Glutamatergic neuron (in vitro differentiated cells): ENCODE data around the gene PSMD7. TPM values are rescaled to one million over a fixed set of nuclear protein-coding genes. Genes with fewer than 3 reads are reported as not detected.

Source experiments
- DNase-seq: peaks from one replicate; pipeline ENCODE4 v3.0.0; 2022
- H3K27ac Mint-ChIP-seq: one replicate; pipeline ENCODE4 v1.8.0; 2020; ENCODE audit warnings: mild to moderate bottlenecking, mixed read lengths, inconsistent platforms; ENCODE audit not compliant: unreplicated experiment
- H3K27me3 Mint-ChIP-seq: one replicate; pipeline ENCODE4 v1.8.0; 2020; ENCODE audit warnings: mild to moderate bottlenecking, moderate library complexity, mixed read lengths, inconsistent platforms; ENCODE audit not compliant: unreplicated experiment
- H3K36me3 Mint-ChIP-seq: one replicate; pipeline ENCODE4 v1.8.0; 2020; ENCODE audit warnings: mild to moderate bottlenecking, mixed read lengths, inconsistent platforms; ENCODE audit not compliant: unreplicated experiment
- H3K4me1 Mint-ChIP-seq: one replicate; pipeline ENCODE4 v1.8.0; 2020; ENCODE audit warnings: mild to moderate bottlenecking, low read depth, mixed read lengths, inconsistent platforms; ENCODE audit not compliant: unreplicated experiment
- H3K4me3 Mint-ChIP-seq: one replicate; pipeline ENCODE4 v1.8.0; 2020; ENCODE audit warnings: mild to moderate bottlenecking, mixed read lengths, inconsistent platforms; ENCODE audit not compliant: unreplicated experiment
- H3K9me3 Mint-ChIP-seq: one replicate; pipeline ENCODE4 v1.8.0; 2020; ENCODE audit warnings: mild to moderate bottlenecking, moderate library complexity, mixed read lengths, inconsistent platforms; ENCODE audit not compliant: unreplicated experiment
- CTCF ChIP-seq: fragments of 200-600 bp; sonication (generic); IDR thresholded peaks from one replicate; pipeline ENCODE4 v1.5.0; 2021; ENCODE audit not compliant: partially characterized antibody, unreplicated experiment
- total RNA-seq: library from RNA; stranded (reverse); fragmentation: NEBNext Ultra II Directional; extraction: Animal tissue kit (Norgen Biotek cat#: 25700); gene quantifications from one replicate; pipeline ENCODE4 v1.2.1, GENCODE V29; 2021; ENCODE audit not compliant: unreplicated experiment

Gene PSMD7
- total RNA-seq, 1 donor from 2014 or later = 95.0 TPM

DNA sequence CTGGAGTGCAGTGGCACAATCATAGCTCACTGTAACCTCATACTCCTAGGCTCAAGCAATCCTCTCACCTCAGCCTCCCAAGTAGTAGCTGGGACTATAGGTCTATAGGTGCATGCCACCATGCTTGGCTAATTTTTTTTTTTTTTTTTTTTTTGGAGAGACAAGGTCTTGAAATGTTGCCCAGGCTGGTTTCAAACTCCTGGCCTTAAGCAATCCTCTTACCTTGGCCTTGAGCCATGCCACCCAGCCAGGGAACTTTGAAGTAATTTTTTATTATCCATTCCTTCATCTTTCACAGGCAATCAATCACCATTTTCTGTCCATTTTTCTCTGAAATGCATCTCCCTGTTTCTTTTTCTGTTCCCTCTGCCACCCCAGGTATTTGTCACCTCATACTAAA, 6.3 kb upstream of the PSMD7 start:
- no peaks in the 10 kb centered on the region for H3K27me3 Mint-ChIP-seq
- no peak overlapping the region for H3K4me3 Mint-ChIP-seq
- TF ChIP-seq CTCF = no peak

GRCh38 chr16:74291176-74291575, 5.4 kb upstream of the PSMD7 start:
- Mint-ChIP-seq H3K4me1 (peaks cover 2% of the 10 kb centered on the region), H3K27me3 (no peaks in the 10 kb centered on the region), H3K4me3 (no peak overlapping the region), H3K9me3 (peaks cover 1% of the 10 kb centered on the region), H3K27ac (no peak overlapping the region), H3K36me3 (no peaks in the 10 kb centered on the region)
- no peak for DNase-seq
- TF ChIP-seq CTCF = no peak

More for the DNA sequence above, 6.3 kb upstream of the PSMD7 start:
- no peaks in the 10 kb centered on the region for H3K9me3 Mint-ChIP-seq
- no peak for DNase-seq
- no peaks in the 10 kb centered on the region for H3K36me3 Mint-ChIP-seq
- H3K27ac Mint-ChIP-seq = no peak overlapping the region
- H3K4me1 Mint-ChIP-seq = no peaks in the 10 kb centered on the region

- DNase-seq = no peak
- Mint-ChIP-seq H3K4me1 (peaks cover 3% of the 10 kb centered on the region), H3K36me3 (no peaks in the 10 kb centered on the region)
Observed at GRCh38 chr16:74291577-74292208, 4.9 kb upstream of the PSMD7 start.

GRCh38 chr16:74296104-74296431, 546 bp upstream of the PSMD7 start:
- no peak for TF ChIP-seq CTCF
- Mint-ChIP-seq H3K27ac (peak overlapping the region; percentile 93), H3K27me3 (no peaks in the 10 kb centered on the region), H3K4me3 (peak overlapping the region; percentile 87), H3K4me1 (peaks cover 3% of the 10 kb centered on the region), H3K36me3 (no peaks in the 10 kb centered on the region), H3K9me3 (peaks cover 3% of the 10 kb centered on the region)
- no peak for DNase-seq

More at GRCh38 chr16:74291577-74292208, 4.9 kb upstream of the PSMD7 start:
- Mint-ChIP-seq H3K9me3 (peaks cover 3% of the 10 kb centered on the region), H3K4me3 (no peak overlapping the region), H3K27me3 (no peaks in the 10 kb centered on the region), H3K27ac (no peak overlapping the region)
- no peak for TF ChIP-seq CTCF

DNA sequence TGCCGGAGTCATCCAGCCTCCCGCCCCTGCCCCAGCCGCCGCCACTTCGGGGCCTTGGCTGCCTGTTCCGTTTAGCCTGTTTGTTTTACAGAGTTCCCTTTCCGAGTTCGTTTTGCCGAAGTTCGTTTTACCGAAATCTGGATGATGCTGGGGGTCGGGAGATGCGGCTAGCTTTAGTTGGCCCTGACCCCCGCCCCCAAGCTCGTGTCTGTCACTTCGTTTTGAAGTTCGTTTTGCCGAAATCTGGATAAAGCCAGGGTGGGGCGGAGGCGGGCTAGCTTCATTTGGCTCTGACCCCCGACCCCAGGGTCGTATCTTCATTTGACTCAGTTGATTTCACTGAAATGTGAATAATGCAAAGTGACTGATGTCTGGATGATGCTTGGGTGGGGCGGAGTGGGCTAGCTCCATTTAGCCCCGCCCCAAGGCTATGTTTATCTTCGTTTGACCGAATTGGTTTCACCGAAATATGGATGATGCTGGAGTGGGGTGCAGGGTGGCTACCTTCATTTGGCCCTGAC, 591 bp downstream of the PSMD7 start:
- Mint-ChIP-seq H3K36me3 (no peaks in the 10 kb centered on the region), H3K27ac (peak overlapping the region; percentile 93), H3K9me3 (peaks cover 3% of the 10 kb centered on the region), H3K4me1 (peaks cover 3% of the 10 kb centered on the region), H3K4me3 (peak overlapping the region; percentile 87), H3K27me3 (no peaks in the 10 kb centered on the region)
- TF ChIP-seq CTCF = no peak
- peak; percentile 24 for DNase-seq
